ENCODE results near the gene ERICH2.

ERICH2 gene

DNA sequence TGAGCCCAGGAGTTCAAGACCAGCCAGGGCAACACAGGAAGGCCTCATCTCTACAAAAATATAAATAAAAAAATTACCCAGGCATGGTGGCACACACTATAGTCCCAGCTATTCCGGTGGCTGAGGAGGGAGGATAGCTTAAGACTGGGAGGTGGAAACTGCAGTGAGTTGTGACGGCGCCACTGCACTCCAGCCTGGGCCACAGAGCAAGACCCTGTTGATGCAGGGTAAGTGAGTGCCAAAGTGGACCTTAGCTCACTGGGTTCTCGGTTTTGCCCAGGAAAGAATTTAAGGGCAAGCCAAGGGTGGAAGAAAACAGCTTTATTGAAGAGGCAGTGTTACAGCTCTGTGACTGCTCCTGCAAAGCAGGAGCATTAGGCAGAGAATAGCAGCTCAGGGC lies 6.9 kb upstream of the ERICH2 start:
- DNase-seq: no peak

DNA sequence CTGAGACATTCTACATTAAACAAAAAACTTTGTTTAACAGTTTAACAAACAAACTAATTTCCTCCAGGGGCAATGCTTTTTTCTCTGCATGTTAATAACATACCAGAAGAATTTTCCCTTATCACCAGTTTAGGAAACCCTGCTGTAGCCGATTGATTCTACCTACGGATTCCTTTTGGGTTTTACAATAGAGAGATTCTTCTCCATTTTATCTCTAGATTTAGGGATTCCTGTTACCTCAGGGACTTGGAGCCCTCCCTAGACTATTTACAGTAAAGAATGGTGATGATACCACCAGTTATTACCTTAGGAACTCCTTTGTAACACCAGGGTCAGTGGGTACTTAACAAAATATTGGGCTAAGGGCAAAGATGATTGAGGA lies 5.3 kb upstream of the ERICH2 start:
- DNase-seq: no peak

DNA sequence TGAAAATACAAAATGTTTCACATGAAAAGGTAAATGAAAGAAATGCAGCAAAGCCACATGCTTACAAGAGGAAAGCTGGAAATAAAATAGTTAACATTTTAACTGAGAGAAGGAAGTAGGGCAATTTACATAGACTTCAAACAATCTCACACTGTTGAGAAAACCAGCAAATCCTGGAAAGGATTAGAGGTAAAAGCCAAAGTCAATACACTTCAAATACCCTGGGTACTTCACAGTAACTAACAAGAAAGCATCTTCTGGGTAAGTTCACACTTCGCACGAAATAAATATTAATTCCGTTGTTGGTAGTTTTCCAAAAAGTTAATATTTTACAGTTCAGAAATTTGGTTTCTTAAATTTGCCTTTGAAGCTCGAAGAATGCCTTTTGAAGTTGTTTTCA lies 3.5 kb upstream of the ERICH2 start:
- no peak for DNase-seq

DNA sequence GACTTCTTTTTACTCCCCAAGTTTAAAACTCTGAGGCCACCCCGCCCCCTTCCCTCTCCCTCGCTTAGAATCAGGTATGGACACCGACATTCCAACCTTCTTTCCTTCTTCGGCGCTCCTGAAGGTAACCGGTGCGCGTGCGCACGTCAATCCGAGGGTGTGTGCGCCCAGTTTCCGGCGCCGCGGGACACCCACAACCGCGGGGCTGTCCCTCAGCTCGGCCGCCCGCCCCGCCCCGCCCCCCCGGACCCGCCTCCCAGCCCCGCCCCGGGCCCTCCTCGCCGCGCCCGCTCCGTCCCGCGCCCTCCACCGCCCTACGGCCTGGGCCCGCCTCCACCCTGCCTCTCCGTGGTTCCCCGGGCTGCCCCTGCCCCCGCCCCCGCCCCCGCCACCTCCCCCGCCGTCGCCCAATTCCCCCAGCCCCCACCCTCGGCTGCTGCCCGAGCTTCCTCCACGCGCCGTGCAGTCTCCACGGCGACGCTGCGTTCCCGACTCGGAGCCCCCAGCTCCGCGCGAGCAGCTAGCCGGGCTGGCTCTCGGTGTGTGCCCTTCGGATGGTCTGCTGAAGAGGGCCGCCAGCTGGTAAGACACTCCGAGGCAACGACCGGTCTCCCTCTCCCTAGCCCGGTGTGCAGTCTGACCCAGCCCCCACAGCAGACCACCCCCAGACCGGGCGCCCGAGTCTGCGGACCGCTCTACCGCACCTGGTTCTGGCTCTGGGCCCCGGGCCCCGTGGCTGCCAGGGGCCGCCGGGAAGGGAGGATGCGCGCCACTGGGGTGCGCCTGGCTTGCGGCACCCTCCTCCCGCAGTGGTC lies 635 bp downstream of the ERICH2 start:
- peak; percentile 25 for DNase-seq

DNA sequence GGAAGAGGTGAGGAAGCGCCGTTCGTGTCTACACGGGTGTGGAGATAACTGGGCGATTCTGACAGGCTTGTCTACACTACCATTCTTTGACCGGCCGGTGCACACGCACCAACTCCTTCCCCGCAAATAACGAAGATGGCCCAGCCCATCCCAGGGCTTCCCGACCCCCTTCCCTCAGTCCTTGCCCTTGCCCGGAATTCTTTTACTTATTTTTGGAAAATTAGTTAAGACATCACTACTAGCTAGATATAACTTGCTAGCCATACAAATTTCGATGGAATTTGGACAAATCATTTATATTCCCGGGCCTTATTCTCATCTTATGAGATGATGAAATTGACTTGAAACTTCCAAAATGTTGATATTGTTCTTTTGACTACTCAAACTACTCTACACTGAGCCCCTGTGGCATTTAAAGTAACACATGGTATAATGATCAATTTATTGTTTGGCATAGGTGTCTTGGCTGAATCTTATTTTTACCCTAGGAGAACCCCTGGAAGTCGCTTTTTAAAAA lies 1.3 kb downstream of the ERICH2 start:
- no peak for DNase-seq

DNA sequence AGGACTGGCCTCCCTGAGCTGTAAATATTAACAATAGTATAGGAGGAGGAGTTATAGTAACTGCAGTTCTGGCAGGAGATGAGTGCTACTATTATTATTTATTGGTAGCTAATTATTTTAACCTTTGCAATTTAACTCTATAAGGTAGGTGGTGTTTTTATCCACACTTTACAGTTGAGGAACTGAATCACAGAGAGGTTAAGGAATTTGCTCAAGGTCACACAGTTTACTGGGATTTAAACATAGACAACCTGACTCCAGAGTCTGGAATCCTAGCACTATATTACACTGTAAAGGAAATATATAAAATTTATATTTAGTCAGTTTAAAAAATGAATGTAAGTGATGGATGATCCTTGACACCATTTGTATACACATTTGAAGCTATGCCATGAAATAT lies 2.1 kb downstream of the ERICH2 start:
- DNase-seq: no peak

DNA sequence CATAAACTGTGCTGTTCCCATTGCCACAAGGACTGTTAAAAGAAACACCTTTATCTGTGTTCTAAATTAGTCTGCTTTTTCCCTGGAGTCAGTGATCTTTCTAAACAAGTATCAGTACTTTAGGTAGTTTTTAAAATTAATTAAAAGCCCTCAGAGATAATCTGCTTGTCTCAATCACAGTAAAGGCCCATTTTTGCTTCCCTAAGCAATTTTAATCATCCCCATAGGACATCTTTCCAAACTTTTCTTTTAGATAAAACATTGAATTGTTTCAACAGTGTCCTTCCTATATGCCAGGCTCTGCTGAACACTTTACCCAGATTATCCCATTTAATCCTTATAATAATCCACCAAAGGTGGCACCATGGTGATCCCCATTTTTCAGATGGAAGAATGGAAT lies 3.9 kb downstream of the ERICH2 start:
- no peak for DNase-seq

DNA sequence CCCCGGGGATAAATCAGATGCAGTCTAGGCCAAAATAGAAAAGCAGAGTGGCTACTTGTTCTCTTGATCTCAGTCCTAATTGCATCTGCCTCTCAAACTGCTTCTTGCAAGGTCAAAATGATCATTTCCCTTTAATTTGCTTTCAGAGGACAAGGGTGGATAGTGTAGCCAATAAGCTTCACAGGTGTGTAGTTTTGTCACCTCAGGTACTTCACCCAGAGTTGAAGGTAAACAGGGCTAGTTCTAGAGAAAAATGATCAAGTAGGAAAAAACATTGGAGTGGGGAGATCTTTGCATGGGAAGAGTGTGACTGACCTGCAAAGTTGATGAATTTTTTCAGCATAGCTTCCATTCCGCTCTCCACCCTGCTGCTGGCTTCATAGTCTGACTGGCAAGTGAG lies 8.7 kb downstream of the ERICH2 start:
- DNase-seq: no peak

DNA sequence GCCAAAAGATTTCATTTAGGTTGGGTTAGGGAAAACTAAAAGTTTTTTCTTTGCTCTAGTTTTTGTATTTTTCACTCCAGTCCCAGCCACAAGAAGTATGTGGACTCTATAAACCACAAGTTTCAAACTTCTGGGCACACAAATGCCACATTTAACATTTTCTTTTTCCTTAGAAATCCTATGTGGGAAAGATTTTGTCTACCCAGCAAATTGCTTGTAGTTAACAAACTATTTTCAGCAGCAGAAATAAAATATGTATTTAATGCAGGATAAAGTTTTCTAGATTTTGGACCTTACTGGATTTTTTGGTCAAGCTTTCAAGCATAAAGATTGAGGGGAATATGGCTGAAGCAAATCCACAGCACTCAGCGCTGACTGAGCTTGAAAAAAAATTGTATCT lies 9.1 kb downstream of the ERICH2 start:
- no peak for DNase-seq

DNA sequence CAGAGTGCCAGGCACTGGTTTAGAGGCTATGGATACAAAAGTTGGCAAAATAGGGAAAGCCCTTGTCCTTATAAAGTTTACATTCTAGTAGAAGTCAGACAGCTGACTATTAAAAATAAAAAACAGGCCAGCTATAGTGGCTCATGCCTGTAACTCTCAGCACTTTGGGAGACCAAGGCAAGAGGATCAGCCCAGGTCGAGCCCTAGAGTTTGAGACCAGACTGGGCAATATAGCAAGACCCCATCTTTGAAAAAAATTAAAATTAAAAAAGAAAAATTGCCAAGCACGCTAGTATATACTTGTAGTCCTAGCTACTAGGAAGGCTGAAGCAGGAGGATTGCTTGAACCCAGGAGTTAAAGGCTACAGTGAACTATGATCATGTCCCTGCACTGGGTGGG lies 12.5 kb downstream of the ERICH2 start:
- no peak for DNase-seq

DNA sequence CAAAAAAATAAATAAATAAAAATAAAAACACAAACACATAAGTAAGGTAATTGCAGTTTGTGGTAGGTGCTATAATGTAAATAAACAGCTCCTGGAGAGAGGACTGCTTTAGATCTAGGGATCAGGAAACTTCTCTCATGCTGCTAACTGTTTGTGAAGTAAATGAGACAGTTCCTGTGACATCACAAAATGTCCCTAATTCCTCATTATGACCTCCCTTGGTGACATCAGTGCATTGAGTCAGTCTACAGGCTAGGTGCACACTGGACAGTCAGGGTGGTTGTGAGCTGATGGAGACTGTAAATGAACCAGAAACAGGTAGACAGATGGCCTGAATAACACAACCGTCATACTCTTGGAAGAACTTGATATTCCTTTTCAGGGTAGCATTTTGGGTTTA lies 13.4 kb downstream of the ERICH2 start:
- DNase-seq: no peak

DNA sequence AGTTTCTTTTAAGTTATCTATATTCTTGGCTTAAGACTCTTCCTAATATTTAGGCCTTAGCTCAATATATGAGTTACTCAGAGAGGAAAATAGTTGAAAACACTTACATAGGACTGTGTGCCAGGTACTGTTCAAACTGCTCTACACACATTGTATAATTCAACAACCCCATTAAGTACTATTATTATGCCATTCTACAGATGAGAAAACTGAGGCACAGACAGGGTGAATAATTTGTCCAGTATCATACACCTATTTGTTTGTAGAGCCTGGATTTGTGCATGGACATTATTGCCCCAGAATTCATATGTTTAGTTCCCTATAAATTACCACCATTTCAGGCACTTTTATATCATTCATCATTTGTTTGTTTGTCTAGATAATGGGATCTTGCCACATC lies 28.8 kb downstream of the ERICH2 start:
- DNase-seq: no peak

DNA sequence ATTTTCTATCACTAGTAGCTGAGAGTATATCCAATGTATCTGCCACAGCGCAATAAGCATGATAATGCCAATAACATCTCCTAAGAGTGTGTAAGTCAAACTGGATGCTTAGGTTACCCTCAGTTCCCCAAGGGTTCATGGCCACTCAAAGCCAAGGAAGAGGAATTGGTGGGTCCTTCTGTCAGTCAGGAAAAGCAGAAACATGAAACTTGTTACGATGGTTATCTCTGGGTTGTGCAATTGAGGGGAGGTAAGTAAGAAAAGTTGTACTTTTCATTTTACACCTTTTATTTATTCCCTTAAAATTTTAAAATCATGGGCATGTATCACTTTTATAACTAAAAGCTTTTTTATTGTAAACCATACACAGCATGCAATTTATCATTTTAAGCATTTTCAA lies 36.4 kb downstream of the ERICH2 start:
- no peak for DNase-seq

DNA sequence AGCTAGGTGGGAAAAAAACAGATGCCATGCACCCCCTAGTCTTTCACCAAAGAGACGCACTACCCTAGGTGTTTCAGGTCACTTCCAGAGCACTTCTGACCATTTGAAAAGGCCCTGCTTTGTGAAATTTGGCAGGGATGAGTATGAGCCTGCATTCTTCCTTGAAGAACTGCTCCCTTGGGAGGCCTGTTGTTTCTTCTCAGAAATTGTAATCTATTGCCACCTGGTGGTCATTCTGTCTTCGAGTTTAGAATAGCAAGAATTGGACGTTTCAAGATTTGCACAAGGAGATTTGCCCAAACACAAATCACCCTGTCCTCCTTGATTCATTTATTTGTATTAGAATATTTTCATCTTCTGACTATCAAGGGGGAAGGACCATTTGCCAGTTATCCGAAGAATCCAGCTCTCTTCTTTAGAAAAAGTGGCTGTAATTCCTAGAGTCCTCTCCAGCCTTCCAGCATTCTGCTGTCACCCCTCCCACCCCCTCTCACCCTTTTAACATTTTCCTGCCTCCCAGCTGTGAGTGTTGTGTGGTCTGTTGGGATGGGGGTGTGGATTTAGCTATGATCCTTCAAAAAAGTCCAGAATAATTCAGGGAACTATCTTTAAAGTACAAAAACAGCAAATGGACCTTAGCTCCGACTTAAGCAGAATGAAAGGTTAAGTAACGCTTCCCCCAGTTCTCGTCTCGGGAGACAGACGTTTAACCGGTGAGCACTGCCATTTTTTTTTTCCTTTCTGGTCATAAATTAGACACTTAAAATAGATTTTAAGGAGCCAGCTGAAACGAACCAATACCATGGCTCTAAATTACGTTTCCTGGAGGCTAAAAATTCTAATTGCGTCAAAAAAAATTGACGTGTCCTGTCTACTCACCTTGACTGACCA lies 42.8 kb downstream of the ERICH2 start:
- no peak for DNase-seq

DNA sequence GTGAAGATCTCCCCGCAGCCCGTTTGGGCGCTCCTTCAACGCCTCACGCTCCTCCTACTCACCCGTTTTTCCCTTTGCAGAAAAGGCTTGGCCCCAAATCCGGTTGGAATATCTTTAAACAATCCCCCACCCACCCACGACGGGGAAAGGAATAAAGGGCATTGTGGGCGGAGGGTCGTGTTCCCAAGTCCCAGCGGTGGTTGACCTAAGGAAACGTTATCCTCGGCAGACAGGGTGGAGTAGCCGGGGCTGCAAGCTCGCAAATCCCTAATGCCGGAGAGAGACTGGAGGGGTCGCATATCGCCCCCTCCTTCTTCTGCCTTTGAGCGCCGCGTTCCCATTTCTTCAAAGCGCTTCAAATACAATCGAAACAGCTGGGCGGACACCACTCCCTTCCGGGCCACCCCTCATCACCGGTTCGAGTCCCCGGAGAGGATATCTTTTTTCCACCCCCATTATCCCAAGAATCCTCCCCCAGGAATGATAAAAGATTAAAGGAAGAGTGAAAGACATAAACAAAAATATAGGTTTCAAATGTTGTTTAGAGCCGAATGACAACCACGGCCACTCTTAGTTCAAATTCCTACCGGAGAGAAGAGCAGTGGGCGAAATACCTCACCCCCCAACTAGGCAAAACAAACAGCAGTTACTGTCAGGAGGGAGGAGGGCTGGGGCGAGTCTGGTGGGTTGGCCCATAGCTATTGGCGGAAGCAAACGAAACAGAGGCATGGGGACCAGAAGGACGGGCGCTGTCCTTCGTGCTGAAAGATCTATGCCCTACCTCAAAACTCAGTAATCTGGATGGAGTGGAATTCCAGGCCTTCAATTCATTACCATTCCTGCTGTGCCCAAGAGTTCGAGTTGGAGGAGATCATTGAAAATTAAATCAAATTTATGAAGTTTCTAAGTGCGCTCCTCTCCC lies 43.7 kb downstream of the ERICH2 start:
- no peak for DNase-seq

DNA sequence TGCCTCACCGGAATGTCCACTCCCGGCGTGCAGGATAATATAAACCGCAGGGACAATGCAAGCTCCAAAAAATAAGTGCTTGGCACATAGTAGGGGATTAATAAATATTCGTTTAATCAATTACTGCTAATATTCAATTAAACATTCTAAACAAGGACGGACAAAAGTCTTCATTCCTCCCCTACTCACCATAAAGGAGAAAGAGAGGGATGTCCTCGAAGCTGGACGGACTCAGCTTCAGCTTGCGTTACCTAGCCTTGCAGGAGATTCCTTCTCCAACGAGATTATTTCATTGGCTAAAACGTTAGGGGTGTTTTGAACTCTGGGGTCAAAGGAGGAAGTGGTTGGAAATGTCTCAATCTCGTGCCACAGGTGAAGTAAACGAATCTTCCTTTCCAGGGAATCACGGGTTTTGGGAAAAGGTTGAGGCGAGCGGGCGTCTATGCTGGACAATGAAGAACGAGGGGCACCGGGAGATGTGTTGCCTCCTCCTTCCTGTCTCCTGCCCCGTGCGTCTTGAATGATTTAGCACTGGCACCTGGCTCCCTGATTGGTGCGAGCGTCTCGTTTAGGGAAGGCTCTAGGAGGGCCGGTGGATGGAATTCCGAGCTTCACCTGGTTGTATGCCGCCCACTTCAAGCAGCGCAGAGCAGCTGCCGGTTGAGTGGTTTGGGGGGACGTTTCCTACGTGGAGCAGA lies 44.5 kb downstream of the ERICH2 start:
- no peak for DNase-seq

DNA sequence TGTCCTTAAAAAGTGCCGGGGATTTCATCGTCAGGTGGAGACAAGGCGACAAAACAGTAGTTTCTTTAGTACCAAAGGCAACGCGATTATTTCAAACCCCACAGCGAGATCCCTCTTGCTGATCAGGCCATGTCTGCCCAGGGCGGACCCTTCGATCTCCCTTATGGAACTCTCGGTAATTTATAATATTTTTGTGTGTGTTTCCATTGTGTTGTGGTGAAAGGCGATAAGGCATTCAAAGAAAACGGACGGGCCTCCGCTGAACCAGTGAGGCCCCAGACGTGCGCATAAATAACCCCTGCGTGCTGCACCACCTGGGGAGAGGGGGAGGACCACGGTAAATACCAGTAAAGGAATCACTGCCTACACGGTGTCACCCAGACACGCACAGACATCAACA lies 45.1 kb downstream of the ERICH2 start:
- no peak for DNase-seq

DNA sequence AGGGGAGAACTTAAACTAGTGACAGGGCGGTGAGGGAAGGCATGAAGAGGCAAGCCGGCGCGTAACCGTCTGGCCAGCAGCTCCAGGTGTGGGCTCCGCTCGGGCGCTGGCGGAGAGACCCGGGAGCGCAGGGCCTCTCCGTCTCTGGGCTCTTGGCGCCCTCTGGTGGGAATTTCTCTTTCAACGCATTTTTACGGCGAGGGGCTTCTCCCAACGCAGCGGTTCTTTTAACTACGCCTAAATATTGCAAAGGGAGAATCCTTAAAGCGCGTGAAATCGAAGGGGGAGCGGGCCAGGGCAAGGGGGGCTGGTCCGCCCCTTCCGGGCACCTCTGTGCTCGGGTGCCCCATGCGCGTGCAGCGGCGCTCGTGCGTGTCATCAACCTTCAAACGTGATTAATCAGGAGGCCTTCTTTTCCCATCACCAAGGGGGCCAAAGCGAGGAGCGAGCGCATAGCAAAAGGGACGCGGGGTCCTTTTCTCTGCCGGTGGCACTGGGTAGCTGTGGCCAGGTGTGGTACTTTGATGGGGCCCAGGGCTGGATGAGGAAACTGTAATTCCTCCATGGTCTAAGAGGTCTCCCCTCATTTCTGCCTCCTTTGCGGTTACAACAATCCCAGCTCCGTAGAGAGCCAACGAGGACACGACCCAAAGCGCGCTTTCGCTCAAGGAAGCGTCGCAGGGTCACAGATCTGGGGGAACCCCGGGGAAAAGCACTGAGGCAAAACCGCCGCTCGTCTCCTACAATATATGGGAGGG lies 45.7 kb downstream of the ERICH2 start:
- peak; percentile 47 for DNase-seq

DNA sequence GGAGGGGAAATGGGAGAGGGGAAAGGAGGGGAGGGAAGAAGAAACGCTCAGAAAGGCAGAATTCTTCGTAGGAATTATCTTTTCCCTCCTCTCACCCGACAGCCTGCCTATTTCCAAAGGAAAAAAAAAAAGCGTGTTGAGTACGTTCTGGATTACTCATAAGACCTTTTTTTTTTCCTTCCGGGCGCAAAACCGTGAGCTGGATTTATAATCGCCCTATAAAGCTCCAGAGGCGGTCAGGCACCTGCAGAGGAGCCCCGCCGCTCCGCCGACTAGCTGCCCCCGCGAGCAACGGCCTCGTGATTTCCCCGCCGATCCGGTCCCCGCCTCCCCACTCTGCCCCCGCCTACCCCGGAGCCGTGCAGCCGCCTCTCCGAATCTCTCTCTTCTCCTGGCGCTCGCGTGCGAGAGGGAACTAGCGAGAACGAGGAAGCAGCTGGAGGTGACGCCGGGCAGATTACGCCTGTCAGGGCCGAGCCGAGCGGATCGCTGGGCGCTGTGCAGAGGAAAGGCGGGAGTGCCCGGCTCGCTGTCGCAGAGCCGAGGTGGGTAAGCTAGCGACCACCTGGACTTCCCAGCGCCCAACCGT lies 46.4 kb downstream of the ERICH2 start, which contains the start of gene GAD1:
Gene GAD1 (plus strand): TSS at position 384 of the 589 bp plus-strand sequence. CDS start 1,705 bp downstream, outside the sequence.
- peak; percentile 24 for DNase-seq

DNA sequence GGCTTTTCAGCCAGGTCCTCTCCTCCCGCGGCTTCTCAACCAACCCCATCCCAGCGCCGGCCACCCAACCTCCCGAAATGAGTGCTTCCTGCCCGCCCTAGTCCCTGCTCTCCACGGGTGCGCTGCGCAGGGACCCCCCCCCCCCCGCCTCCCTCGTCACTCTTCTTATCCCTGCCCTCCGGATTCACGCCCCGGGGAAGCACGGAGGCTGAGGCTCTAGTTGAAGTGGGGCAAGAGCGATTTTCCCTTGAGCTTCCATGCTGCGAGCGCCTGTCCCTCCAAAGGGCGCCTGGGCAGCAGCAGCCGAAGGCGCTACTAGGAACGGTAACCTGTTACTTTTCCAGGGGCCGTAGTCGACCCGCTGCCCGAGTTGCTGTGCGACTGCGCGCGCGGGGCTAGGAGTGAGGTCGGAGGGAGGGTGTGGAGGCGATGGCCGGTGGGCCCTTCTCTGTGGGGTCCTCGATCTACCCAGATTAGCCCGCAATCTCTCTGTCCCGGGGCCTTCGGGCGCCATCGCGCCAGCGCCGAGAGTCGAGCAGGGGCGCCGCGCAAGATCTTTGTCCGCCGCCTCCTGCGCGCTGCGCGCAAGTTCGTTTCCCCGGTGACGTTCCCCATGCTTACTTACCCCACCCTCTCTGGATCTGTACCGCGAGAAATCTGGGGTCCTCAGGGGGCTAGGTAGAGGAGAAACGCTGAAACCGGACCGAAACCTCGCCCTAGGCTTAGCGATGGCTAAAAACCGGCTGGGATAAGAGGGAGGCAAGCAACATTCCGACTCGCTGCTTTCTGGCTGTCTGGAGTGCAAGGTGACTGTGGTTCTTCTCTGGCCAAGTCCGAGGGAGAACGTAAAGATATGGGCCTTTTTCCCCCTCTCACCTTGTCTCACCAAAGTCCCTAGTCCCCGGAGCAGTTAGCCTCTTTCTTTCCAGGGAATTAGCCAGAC lies 47.2 kb downstream of the ERICH2 start:
- no peak for DNase-seq

All from effector CD4-positive, alpha-beta T cell (primary cell).